ENCODE data around the gene FAM186B.

GRCh38 chr12:49547090-49547690 lies 58.2 kb downstream of the FAM186B start:
- TF ChIP-seq EZH2 (IDR thresholded peaks at IDR 0.05), result no peak
- no peak for TF ChIP-seq CTCF (IDR thresholded peaks at IDR 0.05 in 2 of 3, conservative IDR thresholded peaks at IDR 0.05 in 1 of 3; ENCODE audit: borderline replicate concordance in 1 of 3, insufficient read depth in 1 of 3, low read depth in 2 of 3, low read length in 2 of 3)
